ENCODE results near the gene FADS2.

FADS2 gene

DNA sequence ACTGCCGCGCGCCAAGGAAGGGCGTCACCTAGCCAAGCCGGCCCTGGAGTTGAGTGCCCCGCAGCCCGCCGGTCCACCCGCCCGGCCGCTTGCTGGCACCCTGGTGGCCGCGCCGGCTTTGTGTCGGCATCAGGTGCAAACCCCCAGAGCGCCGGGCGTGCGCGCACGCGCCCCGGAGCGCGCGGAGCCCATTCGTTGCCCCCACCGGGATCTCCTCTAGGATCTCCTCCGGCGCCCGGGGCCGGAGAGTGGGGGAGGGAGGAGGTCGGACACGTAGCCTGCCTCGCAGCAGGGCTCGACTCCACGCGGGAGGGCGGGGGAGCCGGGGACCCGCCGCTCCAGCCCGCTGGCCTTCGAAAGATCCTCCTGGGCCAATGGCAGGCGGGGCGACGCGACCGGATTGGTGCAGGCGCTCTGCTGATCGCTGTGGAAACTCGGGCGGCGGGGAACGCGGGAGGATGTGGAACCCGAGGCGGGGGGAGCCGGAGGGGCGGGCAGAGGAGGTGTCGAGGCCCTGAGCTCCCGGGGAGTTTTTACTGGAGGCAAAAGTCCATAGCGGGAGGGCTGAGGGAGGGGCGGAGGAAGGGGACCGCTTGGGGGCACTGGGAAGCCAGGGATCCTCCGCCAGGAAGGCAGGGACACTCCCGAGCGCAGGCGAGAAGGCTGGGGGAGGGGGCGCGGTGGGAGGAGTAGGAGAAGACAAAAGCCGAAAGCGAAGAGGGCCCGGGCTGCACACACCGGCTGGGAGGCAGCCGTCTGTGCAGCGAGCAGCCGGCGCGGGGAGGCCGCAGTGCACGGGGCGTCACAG lies at the start of gene FADS2:
Gene FADS2, plus strand, starts transcription at position 730 of the 808 bp plus-strand sequence. CDS start 91 bp downstream, outside the sequence.
- DNase-seq: peak; percentile 95

DNA sequence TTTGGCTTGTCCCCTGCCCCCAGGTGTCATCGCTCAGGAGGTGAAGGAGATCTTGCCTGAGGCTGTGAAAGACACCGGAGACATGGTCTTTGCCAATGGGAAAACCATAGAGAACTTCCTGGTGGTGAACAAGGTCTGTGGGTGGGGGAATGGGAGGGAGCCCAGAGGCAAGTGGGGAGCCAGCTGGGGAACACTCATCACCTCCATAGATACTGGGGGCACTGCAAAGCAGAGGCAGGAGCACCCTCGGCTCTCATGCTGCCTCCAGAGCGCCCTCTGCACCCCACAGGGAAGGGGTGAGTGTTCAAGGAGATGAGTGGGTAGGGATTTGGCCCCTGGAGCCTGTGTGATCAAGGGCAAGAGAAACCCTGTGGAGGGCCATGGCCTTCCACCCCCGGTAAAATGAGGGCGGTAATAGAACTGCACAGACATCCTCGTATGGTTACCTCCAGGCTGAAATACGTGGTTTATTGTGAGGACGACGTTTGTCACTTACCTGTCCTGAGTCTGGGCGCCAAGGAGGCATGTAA lies 49.7 kb upstream of the FADS2 start:
- no peak for DNase-seq

DNA sequence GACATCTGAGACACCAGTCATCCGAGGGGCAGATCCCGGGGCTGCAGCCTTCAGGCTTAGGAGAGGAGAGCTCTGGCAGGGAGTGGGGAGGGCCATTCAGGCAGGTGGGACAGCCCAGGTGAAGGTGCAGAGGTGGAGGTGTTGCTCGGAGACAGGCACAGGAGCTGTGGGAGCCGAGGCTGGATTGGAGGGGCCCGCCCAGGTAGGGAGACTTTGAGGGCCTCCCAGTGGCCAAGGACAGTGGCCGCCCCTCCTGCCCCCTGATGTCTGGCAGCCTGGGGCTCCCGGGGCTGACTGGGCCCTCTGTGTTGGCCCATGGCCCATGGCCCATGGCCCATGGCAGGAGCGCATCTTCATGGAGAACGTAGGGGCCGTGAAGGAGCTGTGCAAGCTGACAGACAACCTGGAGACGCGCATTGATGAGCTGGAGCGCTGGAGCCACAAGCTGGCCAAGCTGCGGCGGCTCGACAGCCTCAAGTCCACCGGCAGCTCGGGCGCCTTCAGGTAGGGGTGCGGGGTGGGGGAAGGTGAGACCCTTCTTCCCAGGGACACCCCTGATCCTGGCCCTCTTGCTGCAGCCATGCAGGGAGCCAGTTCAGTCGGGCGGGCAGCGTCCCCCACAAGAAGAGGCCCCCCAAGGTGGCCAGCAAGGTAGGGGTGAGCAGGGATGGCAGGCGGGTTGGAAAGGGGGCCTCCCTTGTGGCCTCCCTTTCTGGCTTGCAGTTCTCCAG lies 49.0 kb upstream of the FADS2 start:
- no peak for DNase-seq

DNA sequence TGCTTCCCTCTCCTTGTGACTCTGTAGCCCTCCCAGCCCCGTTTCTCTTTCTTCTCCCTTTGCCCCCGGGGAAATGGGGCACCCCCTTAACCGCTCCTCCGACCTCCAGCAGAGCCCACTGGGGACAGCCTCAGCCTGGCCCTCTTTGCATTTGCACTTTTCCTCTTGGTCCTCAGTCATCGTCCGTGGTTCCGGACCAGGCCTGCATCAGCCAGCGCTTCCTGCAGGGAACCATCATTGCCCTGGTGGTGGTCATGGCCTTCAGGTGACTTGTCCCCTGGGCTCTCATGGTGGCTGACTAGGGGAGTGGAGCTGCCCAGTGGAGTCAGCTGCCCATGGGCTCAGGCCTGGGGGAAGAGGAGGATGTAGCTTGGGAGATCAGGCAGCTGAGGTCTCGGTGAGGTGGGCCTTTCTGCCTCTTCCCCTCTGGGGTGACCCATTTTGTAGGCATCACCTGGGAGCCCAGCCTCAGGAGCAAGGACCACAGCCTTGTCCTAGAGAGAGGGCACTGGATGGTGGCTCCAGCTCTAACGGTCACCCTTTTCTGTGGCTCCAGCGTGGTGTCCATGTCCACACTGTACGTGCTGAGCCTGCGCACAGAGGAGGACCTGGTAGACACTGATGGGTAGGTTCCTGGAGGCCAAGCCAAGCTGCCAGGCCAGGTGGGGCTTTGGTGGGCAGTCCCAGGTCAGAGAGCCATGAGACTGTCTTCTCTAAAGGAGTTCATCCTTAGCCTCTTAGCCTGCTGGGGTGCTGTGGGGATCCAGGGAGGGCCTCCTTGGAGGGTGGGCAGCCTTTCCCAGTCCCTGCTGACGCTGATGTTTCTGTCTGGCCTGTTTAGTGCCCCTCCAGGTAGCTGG lies 48.2 kb upstream of the FADS2 start:
- DNase-seq: no peak

DNA sequence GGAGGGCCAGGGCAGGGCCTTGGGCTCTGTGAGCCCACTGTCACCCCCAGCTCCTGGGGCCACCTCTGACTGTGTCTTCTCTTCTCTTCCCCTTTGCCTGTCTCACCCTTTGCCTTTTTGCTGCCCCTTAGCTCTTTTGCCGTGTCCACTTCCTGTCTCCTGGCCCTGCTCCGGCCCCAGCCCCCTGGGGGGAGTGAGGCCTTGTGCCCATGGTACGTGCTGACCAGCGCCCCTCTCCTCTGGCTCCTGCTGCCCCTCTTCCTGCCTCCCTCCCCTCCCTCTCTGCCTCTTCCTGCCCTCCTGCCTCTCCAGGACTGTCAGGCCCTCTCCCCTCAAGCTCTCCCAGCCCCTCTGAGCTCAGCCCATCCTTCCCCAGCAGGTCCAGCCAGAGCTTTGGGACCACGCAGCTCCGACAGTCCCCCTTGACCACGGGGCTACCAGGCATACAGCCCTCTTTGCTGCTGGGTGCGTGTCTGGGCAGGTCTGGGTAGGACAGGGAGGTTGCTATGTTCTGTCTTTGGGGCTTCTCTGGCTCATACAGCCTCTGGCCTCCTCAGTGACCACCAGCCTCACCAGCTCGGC lies 47.4 kb upstream of the FADS2 start:
- no peak for DNase-seq

DNA sequence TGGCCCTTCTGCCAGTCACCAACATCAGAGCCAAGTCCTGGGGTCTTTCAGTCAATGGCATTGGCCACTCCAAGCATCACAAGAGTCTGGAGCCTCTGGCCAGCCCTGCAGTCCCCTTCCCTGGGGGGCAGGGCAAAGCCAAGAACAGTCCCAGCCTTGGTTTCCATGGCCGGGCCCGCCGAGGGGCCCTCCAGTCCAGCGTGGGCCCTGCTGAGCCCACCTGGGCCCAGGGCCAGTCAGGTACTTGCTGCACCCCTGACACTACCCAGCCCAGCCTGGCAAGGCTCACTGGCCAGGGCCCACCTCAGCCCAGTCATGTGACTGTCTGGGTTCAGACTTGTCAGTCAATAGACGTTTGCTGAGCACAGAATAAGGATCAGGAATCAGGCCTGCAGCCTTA lies 46.5 kb upstream of the FADS2 start:
- no peak for DNase-seq

DNA sequence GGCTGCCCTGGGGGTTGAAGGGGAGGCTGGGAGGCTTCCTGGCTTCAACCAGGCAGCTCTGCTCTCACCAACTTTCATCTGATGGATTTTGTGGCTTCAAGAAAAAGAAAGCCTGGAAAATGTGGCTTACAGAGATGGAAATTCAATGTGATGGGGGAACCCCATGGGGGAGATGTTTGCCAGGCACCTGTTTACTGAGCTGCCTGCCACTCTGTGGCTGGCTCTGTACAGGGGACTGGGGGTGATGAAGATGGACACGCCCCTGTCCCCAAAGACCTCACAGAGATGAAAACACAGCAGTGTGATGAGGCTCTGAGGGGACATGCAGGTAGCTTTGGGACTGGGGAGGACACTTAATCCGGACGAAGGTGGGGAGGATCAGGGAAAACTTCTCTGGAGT lies 45.8 kb upstream of the FADS2 start:
- DNase-seq: no peak

DNA sequence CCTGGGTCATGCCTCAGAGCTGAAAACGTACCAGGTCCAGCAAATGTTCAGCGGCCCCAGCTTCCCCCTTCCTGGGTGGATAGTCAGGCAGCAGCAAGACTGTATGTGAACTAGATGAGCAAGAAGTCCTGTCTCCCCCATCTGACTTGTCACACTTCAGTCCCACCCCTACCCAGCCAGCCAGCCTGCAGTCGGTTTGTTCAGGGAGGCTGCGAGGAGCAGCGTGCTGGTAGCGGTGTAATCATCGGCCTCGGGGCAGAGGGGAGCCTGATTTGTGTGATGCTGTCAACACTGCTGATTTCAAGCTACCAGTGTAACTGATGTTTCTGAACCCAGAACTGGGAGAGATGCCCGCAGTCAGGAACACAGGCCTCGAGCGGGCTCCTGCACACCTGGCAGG lies 45.3 kb upstream of the FADS2 start:
- DNase-seq: no peak

DNA sequence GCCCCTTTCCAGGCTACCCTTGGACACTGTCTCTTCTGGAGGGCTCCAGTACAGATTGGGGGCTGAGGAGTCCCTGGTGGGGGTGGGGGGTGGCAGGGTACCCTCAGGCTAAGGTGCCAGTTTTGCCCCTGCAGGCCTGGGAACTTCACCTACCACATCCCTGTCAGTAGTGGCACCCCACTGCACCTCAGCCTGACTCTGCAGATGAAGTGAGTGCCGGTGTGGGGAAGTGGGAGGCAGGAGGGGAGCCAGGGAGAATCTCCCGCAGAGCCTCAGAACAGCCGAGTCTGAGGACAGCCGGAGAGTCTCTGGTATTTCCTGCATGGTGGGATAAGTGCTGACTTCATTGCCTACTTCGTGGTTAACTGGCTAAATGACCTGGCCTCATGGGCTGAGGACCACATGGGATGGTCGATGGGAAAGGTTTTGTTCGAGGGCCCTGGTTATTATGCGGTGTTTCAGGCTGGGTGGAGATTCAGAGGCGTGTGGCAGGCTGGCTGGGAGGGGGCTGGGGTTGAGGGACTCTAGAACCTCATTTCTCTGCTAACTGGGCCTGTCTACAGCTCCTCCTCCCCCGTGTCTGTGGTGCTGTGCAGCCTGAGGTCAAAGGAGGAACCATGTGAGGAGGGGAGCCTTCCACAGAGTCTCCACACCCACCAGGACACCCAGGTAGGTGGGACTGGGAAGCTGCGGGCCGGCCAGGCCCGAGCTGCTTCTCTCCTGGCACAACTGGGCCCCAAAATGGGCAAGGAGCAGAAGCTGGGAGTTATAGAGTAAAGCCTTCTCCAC lies 44.2 kb upstream of the FADS2 start:
- DNase-seq: no peak

DNA sequence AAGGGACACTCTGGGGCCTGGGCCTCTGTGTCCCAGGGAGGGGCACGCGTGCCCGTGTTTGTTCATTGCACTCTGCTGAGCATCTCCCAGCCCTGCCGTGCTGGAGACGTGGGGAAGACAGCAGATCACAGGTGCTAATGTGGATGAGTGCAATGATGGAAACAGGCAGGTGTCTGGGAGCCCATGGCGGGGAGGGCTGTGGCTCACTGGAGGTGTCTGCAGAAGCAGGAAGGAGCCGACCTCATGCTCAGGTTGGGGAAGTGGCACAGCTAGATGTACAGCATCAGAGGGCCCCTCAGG lies 43.6 kb upstream of the FADS2 start:
- no peak for DNase-seq

DNA sequence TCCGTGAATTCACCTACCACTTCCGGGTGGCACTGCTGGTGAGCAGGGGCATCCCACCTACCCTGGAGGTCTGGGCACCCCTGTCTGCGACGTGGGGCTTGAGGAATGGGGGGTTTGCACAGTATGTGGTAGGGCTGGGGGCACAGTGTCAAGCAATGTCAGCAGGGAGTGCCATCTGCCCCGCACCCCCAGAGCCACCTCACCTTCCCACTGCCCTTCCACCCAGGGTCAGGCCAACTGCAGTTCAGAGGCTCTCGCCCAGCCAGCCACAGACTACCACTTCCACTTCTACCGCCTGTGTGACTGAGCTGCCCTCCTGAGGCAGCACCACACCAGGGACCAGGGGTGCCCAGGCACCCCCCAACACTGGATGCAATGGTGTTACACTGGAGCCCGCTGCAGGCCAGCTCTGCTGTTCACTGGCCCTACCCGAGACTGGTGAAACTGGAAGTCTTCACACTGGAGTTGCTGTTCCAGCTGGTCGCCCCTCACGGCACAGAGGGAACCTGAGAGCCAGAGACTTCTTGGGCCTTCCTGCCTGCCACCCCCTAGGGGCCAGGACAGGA lies 42.2 kb upstream of the FADS2 start:
- no peak for DNase-seq

DNA sequence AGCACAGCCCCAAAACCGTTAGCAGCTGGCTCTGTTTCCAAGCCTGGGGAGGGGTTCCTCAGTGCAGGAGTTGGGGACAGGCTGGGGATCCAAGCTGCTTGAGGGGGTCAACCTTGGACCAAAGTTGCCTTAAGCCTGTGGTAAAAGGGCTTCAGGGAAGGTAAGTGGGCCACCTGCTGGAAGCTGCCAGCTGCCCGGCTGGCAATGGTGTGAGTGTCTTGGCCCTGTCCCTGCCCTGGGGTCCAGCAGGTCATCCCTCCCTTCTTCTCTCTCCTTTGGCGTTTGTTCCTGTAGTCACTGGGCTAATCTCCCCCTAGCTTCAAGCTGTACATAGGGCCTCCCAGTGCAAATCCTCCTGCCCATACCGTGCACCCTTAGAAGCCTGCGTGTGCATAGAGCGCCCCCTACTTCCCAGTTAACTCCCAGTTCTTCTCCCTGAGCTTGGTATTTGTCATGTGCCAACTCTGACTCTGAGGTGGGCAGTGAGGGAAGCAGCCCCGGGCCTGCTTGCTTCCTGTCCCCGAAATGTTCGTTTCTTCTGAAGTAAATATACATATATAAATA lies 40.1 kb upstream of the FADS2 start:
- DNase-seq: peak; percentile 39

DNA sequence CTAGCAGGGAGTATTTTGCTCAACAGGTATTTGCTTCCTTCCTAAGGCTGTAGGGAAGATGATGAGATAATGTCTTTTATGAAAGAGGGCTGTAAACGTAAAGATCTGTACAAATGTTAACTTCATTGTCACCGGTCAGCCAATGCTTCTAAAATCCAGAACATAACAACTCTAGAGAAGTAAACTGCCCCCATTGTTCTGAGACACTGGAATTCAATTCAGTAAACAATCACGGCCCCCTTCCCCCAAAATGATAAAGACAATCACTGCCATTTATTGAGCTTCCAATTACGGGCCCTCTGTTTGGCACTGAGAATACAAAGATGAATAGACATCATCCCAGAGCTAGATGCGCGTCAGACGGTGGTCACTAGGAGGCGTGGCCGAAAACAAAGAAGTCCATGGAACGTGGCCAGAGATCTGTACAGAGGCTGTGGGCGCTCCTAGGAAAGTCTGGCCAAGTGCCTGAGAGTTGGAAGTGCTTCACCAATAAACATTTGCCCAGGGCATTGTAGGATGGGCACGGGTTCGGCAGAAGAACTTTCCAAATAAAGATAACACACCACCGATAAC lies 36.3 kb upstream of the FADS2 start:
- DNase-seq: peak; percentile 61

DNA sequence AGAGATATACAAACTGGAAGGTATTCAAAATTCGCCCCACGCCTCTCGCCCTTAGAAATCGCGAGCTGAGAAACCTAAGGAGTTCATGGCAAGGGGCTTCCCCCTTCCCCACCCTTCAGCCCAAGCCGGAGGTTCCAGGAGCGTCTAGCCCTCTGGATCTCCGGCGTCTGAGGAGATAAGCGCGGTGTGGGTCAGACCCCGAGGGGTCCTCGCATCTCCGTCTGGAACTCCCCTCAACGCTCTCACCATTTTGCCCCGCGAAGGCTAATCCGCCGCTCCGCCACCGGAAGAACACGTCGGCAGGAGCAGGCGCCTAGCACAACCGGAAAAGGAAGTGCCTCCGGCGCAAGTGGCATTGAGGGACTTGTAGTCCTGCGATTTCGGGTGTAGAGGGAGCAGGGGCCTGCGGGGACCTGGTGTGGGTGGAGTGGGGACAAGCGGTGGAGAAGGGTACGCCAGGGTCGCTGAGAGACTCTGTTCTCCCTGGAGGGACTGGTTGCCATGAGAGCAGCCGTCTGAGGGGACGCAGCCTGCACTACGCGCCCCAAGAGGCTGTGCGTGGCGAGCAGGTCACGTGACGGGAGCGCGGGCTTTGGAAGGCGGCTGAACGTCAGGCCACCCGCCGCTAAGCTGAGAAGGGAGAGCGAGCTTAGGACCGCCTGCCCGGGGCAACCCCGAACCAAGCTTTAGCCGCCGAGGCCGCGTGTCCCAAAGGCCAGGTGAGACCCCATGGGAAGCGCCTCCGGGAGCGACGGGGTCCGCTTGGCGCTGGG lies 35.6 kb upstream of the FADS2 start, which contains the start of the genes FEN1 and TMEM258:
Gene FEN1, plus strand, starts transcription at position 602 of the 773 bp plus-strand sequence. CDS start 2,451 bp downstream, outside the sequence.
Gene TMEM258, minus strand, starts transcription at position 290 of the 773 bp plus-strand sequence. Its CDS starts 41 bp downstream, at position 249.
- DNase-seq: peak; percentile 91

DNA sequence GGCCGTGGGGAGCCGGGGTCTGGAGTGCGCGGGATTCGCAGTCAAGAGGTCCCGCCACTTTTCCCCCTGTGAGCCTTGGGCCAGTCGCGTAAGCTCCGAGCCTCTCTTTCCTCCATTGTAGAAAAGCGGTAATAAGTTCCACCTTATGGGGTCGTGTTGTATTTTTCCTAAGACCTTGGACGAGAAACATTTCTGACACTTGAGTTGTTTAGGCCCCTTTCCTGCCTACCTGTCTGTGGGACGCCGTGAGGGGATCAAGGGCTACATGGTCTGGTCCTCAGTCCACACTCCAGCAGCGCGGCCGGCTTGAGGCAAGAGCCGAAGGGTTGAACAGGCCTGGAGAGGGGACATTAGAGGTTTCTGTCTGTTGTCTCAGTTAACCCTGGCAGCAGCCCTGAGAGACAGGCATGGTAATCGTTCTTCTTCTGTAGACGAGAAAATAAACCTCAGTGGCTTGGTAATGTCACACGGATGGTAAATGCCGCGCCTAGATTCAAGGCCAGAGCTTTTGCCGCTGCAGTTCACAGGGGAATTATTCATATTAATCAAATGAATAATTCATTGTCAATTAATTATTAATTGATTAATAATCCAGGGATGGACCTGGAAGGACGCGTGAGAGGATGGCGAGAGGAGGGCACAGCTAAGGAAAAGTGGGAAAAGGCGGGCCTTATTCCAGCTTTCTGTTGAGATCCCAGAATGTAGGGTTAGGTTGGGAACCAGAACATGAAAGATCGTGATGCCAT lies 34.8 kb upstream of the FADS2 start:
- no peak for DNase-seq

DNA sequence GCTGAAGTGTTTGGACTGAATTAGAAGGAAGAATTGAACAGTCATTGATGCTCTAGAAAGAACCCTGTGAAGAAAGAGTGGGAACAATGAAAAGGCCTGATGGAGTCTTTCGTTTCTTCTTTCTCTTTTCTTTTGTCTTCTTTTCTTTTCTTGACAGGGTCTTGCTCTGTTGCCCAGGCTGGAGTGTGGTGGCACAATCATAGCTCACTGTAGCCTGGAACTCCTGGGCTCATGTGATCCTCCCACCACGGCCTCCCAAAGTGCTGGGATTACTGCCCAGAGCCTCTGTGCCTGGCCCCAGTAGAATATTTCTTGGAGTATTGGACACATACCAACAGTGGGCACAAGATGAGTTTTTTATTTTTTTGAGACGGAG lies 34.3 kb upstream of the FADS2 start:
- no peak for DNase-seq

DNA sequence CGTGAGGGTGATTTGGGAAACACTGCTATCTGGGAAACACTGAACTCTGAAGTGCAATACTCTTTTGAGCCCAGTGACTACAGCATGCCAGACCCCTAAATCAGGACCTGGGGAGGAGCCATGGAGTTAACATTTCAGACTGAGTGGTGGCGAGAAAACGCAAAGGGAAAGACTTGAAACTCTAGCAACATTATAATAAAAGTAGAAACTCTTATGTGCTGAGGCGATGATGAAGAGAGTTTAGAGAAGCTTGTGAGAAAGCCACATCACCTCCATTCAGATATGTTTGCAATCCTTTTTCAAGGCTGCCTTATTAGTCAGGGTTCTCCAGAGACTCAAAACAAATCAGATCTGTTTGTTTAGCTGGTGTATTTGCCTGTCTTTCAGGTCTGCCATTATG lies 33.5 kb upstream of the FADS2 start:
- no peak for DNase-seq

DNA sequence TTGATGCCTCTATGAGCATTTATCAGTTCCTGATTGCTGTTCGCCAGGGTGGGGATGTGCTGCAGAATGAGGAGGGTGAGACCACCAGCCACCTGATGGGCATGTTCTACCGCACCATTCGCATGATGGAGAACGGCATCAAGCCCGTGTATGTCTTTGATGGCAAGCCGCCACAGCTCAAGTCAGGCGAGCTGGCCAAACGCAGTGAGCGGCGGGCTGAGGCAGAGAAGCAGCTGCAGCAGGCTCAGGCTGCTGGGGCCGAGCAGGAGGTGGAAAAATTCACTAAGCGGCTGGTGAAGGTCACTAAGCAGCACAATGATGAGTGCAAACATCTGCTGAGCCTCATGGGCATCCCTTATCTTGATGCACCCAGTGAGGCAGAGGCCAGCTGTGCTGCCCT lies 32.6 kb upstream of the FADS2 start:
- no peak for DNase-seq

DNA sequence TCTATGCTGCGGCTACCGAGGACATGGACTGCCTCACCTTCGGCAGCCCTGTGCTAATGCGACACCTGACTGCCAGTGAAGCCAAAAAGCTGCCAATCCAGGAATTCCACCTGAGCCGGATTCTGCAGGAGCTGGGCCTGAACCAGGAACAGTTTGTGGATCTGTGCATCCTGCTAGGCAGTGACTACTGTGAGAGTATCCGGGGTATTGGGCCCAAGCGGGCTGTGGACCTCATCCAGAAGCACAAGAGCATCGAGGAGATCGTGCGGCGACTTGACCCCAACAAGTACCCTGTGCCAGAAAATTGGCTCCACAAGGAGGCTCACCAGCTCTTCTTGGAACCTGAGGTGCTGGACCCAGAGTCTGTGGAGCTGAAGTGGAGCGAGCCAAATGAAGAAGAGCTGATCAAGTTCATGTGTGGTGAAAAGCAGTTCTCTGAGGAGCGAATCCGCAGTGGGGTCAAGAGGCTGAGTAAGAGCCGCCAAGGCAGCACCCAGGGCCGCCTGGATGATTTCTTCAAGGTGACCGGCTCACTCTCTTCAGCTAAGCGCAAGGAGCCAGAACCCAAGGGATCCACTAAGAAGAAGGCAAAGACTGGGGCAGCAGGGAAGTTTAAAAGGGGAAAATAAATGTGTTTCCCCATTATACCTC lies 32.1 kb upstream of the FADS2 start:
- no peak for DNase-seq
